K562 (cell line): ENCODE data around the gene KCNAB1. TPM values are rescaled to one million over a fixed set of nuclear protein-coding genes. Genes with fewer than 3 reads are reported as not detected.

Source experiments
- CBFA2T3 ChIP-seq: fragments of 450-650 bp; IDR thresholded peaks from 2 replicates; pipeline ENCODE4 v1.6.1; 2017
- CBFB ChIP-seq: sonication (generic); formaldehyde crosslinking; IDR thresholded peaks from 2 replicates; pipeline ENCODE4 v1.4.0; 2020; ENCODE audit warnings: mild to moderate bottlenecking, missing genetic modification reagents
- CHD2 ChIP-seq: IDR thresholded peaks from 2 replicates; pipeline ENCODE4 v1.6.1; 2011; ENCODE audit warnings: low read depth, low read length
- DACH1 ChIP-seq: fragments of 450-650 bp; IDR thresholded peaks from 2 replicates; pipeline ENCODE4 v1.6.1; 2018; ENCODE audit not compliant: partially characterized antibody
- ELK1 ChIP-seq: sonication (generic); formaldehyde crosslinking; IDR thresholded peaks from 2 replicates; pipeline ENCODE4 v1.8.1; 2022; ENCODE audit warnings: missing genetic modification reagents
- GATA2 ChIP-seq: sonication (generic); formaldehyde crosslinking; IDR thresholded peaks from 2 replicates; pipeline ENCODE4 v1.4.0; 2020; ENCODE audit warnings: mild to moderate bottlenecking, missing genetic modification reagents
- GTF3C2 ChIP-seq: IDR thresholded peaks from 3 replicates; pipeline ENCODE4 v1.6.1; 2011; ENCODE audit warnings: borderline replicate concordance, mild to moderate bottlenecking, moderate library complexity; ENCODE audit not compliant: insufficient read length; ENCODE audit errors: extremely low read depth
- HLTF ChIP-seq: fragments of 450-650 bp; IDR thresholded peaks from 2 replicates; pipeline ENCODE4 v1.6.1; 2016
- LEF1 ChIP-seq: fragments of 450-650 bp; IDR thresholded peaks from 2 replicates; pipeline ENCODE4 v1.6.1; 2016; ENCODE audit warnings: mild to moderate bottlenecking
- MXD1 ChIP-seq: fragments of 250-450 bp; sonication (Bioruptor Pico); IDR thresholded peaks from 2 replicates; pipeline ENCODE4 v1.8.0; 2021; ENCODE audit warnings: borderline replicate concordance, mild to moderate bottlenecking, moderate library complexity; ENCODE audit not compliant: poor library complexity, severe bottlenecking
- PHB ChIP-seq: fragments of 250-450 bp; sonication (Bioruptor Pico); IDR thresholded peaks from 2 replicates; pipeline ENCODE4 v1.5.0; 2021
- PHTF2 ChIP-seq: fragments of 250-450 bp; sonication (Bioruptor Pico); IDR thresholded peaks from 2 replicates; pipeline ENCODE4 v1.5.0; 2021; ENCODE audit warnings: mild to moderate bottlenecking
- SMARCA5 ChIP-seq: fragments of 450-650 bp; IDR thresholded peaks from 2 replicates; pipeline ENCODE4 v1.6.1; 2016
- ZBTB11 ChIP-seq, 3 experiments: fragments of 200-800 bp in 1 of 3; fragments of 250-450 bp in 1 of 3; fragments of 450-650 bp in 1 of 3; sonication (Bioruptor Pico) in 1 of 3; sonication (Bioruptor generic) in 1 of 3; formaldehyde crosslinking in 1 of 3; IDR thresholded peaks; 2 replicates each; pipeline versions ENCODE4 v1.6.1 to v1.8.0; 2016 to 2022; ENCODE audit warnings: mild to moderate bottlenecking in 2 of 3, missing genetic modification characterization in 2 of 3, missing compliant biosample characterization in 1 of 3, moderate library complexity in 1 of 3
- ZNF239 ChIP-seq: fragments of 250-450 bp; sonication (Bioruptor Pico); IDR thresholded peaks from 2 replicates; pipeline ENCODE4 v1.4.0; 2020; ENCODE audit warnings: mild to moderate bottlenecking
- polyA plus RNA-seq, 8 experiments: library from polyadenylated mRNA; depleted of rRNA in 4 of 8; stranded (reverse) in 5 of 8; unstranded in 3 of 8; fragments of >200 nt; fragmentation: Nextera tagmentation in 2 of 8; fragmentation: Illumina TruSeq in 1 of 8; extraction: Ambion mirVana in 2 of 8; extraction: Trizol in 1 of 8; gene quantifications; 2 replicates each; pipeline versions ENCODE4 v1.2.1 to v1.2.3, GENCODE V29; 2011 to 2014; ENCODE audit warnings: inconsistent platforms in 1 of 8, missing spikeins in 1 of 8
- total RNA-seq, 7 experiments: library from RNA; depleted of rRNA in 6 of 7; stranded (reverse); fragments of >200 nt in 6 of 7; fragmentation: Illumina TruSeq in 2 of 7; extraction: Trizol in 2 of 7; gene quantifications; 2 replicates each; pipeline versions ENCODE4 v1.2.1 to v1.2.3, GENCODE V29; 2011 to 2021; ENCODE audit warnings: low replicate concordance in 1 of 7
- TF ChIP-seq, protein P1 (sequence below): IDR thresholded peaks from 2 replicates; pipeline ENCODE4 v1.6.1; 2011; ENCODE audit warnings: borderline replicate concordance, low read depth, mild to moderate bottlenecking, moderate library complexity, low read length; ENCODE audit not compliant: insufficient read depth, poor library complexity, severe bottlenecking
- TF ChIP-seq, protein P2 (sequence below): fragments of 450-650 bp; formaldehyde crosslinking; IDR thresholded peaks from 2 replicates; pipeline ENCODE4 v1.4.0; 2020; ENCODE audit warnings: mild to moderate bottlenecking, mixed read lengths

Gene KCNAB1
- total and polyA plus RNA-seq, 9 of the 15 experiments (the other 6 are each of a cell fraction or from before 2014, with no cell fraction given) = 0.14 to 1.2 (median 0.51) TPM

- no peak for TF ChIP-seq CBFB (CRISPR knock-in tag)
- no peak for TF ChIP-seq ZNF239 (CRISPR knock-in tag)
- TF ChIP-seq CBFA2T3 = peak; percentile 98
- TF ChIP-seq GATA2 = peak; percentile 92
- TF ChIP-seq, protein P1, sequence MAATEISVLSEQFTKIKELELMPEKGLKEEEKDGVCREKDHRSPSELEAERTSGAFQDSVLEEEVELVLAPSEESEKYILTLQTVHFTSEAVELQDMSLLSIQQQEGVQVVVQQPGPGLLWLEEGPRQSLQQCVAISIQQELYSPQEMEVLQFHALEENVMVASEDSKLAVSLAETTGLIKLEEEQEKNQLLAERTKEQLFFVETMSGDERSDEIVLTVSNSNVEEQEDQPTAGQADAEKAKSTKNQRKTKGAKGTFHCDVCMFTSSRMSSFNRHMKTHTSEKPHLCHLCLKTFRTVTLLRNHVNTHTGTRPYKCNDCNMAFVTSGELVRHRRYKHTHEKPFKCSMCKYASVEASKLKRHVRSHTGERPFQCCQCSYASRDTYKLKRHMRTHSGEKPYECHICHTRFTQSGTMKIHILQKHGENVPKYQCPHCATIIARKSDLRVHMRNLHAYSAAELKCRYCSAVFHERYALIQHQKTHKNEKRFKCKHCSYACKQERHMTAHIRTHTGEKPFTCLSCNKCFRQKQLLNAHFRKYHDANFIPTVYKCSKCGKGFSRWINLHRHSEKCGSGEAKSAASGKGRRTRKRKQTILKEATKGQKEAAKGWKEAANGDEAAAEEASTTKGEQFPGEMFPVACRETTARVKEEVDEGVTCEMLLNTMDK = no peak
- TF ChIP-seq SMARCA5 = no peak
- no peak for TF ChIP-seq ELK1 (CRISPR knock-in tag)
- TF ChIP-seq PHB (CRISPR knock-in tag) = no peak
- TF ChIP-seq CHD2 = no peak
- TF ChIP-seq HLTF = peak; percentile 63; the same call in 1 of the 2 replicates
- no peak for TF ChIP-seq PHTF2 (CRISPR knock-in tag)
- TF ChIP-seq LEF1 = peak; percentile 73
- TF ChIP-seq MXD1 (CRISPR knock-in tag) = no peak
- TF ChIP-seq, protein P2, sequence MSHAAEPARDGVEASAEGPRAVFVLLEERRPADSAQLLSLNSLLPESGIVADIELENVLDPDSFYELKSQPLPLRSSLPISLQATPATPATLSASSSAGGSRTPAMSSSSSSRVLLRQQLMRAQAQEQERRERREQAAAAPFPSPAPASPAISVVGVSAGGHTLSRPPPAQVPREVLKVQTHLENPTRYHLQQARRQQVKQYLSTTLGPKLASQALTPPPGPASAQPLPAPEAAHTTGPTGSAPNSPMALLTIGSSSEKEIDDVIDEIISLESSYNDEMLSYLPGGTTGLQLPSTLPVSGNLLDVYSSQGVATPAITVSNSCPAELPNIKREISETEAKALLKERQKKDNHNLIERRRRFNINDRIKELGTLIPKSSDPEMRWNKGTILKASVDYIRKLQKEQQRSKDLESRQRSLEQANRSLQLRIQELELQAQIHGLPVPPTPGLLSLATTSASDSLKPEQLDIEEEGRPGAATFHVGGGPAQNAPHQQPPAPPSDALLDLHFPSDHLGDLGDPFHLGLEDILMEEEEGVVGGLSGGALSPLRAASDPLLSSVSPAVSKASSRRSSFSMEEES = no peak
- TF ChIP-seq ZBTB11 (CRISPR knock-in tag; IDR thresholded peaks at IDR 0.05) = peak in 1 of 3 experiments; percentile 83; a peak in 2 of 6 replicates
- TF ChIP-seq GTF3C2 = no peak
- TF ChIP-seq DACH1 = peak; percentile 16
These were observed 339.8 kb downstream of the KCNAB1 start (continued) for GRCh38 chr3:156460206-156460611.
